Gastroesophageal sphincter (tissue), 3 donors: ENCODE data around the gene BRD1.

Experiments used
- EP300 ChIP-seq: sonication (generic); formaldehyde crosslinking; IDR thresholded peaks from one replicate; pipeline ENCODE4 v1.6.1; 2017; ENCODE audit warnings: antibody characterized with exemption, mild to moderate bottlenecking
- POLR2A ChIP-seq, 2 donors: fragments of 450-650 bp; IDR thresholded peaks; one replicate each; pipeline ENCODE4 v1.6.1; 2017; ENCODE audit warnings: antibody characterized with exemption in 2 of 2, mild to moderate bottlenecking in 2 of 2, moderate library complexity in 1 of 2
- TF ChIP-seq, protein P1 (sequence below), 4 experiments: fragments of 200-600 bp in 2 of 4; fragments of 450-650 bp in 2 of 4; sonication (generic) in 1 of 4; IDR thresholded peaks; one replicate each; pipeline ENCODE4 v1.5.1; 2017 to 2019; ENCODE audit warnings: antibody characterized with exemption in 4 of 4, mild to moderate bottlenecking in 2 of 4, moderate library complexity in 2 of 4

DNA sequence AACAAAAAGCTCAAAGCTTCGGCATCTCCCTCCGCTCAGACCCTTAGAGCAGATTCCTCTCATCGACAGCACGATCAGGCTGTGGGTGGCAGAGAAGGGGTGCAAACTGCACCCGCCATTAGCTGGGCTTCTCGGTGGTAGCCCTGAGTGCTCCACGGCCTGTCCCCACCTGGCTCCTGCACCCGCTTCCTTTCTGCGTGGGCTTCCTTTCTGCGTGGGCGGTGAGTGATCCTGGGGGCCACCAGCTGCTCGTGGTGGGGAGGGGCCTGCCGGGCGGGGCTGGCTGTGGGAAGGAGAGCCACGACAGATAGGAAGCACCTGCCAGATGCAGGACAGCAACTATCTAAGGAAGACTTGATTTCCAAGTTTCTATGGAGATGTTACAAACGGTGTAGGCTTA lies 55.0 kb downstream of the BRD1 start:
- TF ChIP-seq, protein P1, sequence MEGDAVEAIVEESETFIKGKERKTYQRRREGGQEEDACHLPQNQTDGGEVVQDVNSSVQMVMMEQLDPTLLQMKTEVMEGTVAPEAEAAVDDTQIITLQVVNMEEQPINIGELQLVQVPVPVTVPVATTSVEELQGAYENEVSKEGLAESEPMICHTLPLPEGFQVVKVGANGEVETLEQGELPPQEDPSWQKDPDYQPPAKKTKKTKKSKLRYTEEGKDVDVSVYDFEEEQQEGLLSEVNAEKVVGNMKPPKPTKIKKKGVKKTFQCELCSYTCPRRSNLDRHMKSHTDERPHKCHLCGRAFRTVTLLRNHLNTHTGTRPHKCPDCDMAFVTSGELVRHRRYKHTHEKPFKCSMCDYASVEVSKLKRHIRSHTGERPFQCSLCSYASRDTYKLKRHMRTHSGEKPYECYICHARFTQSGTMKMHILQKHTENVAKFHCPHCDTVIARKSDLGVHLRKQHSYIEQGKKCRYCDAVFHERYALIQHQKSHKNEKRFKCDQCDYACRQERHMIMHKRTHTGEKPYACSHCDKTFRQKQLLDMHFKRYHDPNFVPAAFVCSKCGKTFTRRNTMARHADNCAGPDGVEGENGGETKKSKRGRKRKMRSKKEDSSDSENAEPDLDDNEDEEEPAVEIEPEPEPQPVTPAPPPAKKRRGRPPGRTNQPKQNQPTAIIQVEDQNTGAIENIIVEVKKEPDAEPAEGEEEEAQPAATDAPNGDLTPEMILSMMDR (IDR thresholded peaks at IDR 0.05), result no peak
- TF ChIP-seq EP300 (no peak), POLR2A (IDR thresholded peaks at IDR 0.05) (no peak)
